ENCODE data around the gene DDX52.
"Not testable (repeated sequence)": the region's sequence is repeated elsewhere in the genome, so short reads cannot be mapped to it uniquely, and the experiment has no call there.

Gene DDX52

GRCh38 chr17:37643118-37643766 lies at the start of gene DDX52:
DDX52 (minus strand) TSS chr17:37643446; CDS start chr17:37643420, 26 bp downstream.
- peak; percentile 85 for DNase-seq (ENCODE audit: low read depth)

GRCh38 chr17:37691807-37692206 lies 48.6 kb upstream of the DDX52 start:
- no peak for DNase-seq (ENCODE audit: low read depth)

GRCh38 chr17:37689317-37689716 lies 46.1 kb upstream of the DDX52 start:
- no peak for DNase-seq (ENCODE audit: low read depth)

- no peak for DNase-seq (ENCODE audit: low read depth)
These were observed 40.3 kb upstream of the DDX52 start for GRCh38 chr17:37683454-37683984.

GRCh38 chr17:37682007-37682406 lies 38.8 kb upstream of the DDX52 start:
- DNase-seq (ENCODE audit: low read depth): no peak

GRCh38 chr17:37679995-37680394 lies 36.7 kb upstream of the DDX52 start:
- DNase-seq (ENCODE audit: low read depth): not testable (repeated sequence)

- no peak for DNase-seq (ENCODE audit: low read depth)
These were observed 34.8 kb upstream of the DDX52 start for GRCh38 chr17:37678036-37678435.

GRCh38 chr17:37677021-37677420 lies 33.8 kb upstream of the DDX52 start:
- no peak for DNase-seq (ENCODE audit: low read depth)

GRCh38 chr17:37676115-37676925 lies 33.1 kb upstream of the DDX52 start:
- no peak for DNase-seq (ENCODE audit: low read depth)

GRCh38 chr17:37674511-37674910 lies 31.3 kb upstream of the DDX52 start:
- no peak for DNase-seq (ENCODE audit: low read depth)

- no peak for DNase-seq (ENCODE audit: low read depth)
These were observed 30.1 kb upstream of the DDX52 start for GRCh38 chr17:37673386-37673785.

- no peak for DNase-seq (ENCODE audit: low read depth)
These were observed 29.4 kb upstream of the DDX52 start for GRCh38 chr17:37672548-37673078.

- DNase-seq (ENCODE audit: low read depth): no peak
These were observed 28.7 kb upstream of the DDX52 start for GRCh38 chr17:37671824-37672547.

- no peak for DNase-seq (ENCODE audit: low read depth)
These were observed 28.0 kb upstream of the DDX52 start for GRCh38 chr17:37671028-37671823.

- DNase-seq (ENCODE audit: low read depth): no peak
These were observed 23.8 kb upstream of the DDX52 start for GRCh38 chr17:37667039-37667438.

- no peak for DNase-seq (ENCODE audit: low read depth)
These were observed 21.0 kb upstream of the DDX52 start for GRCh38 chr17:37664214-37664613.

GRCh38 chr17:37662353-37662752 lies 19.1 kb upstream of the DDX52 start:
- DNase-seq (ENCODE audit: low read depth): no peak

GRCh38 chr17:37661400-37662014 lies 18.3 kb upstream of the DDX52 start:
- DNase-seq (ENCODE audit: low read depth): no peak

GRCh38 chr17:37659925-37660324 lies 16.7 kb upstream of the DDX52 start:
- DNase-seq (ENCODE audit: low read depth): no peak

GRCh38 chr17:37657202-37657601 lies 14.0 kb upstream of the DDX52 start:
- no peak for DNase-seq (ENCODE audit: low read depth)

GRCh38 chr17:37651849-37652248 lies 8.6 kb upstream of the DDX52 start:
- no peak for DNase-seq (ENCODE audit: low read depth)

All from activated T-cell treated with anti-CD3 and anti-CD28 coated beads for 24 hours (primary cell).